ENCODE data around the gene OLIG1. TPM values are rescaled to one million over a fixed set of nuclear protein-coding genes. Genes with fewer than 3 reads are reported as not detected.

The OLIG1 gene
- total and polyA plus RNA-seq, 3 experiments from 2014 or later, result not detected

- peaks cover 28 to 49% (median 36%) of the 10 kb centered on the region in 3 donors for H3K4me1 Mint-ChIP-seq
- H3K4me1 ChIP-seq (ENCODE audit: insufficient read depth, low read length), result peaks cover 33% of the 10 kb centered on the region
- H3K36me3 ChIP-seq (ENCODE audit: insufficient read depth, low read length), result no peaks in the 10 kb centered on the region
- peak overlapping the region; percentile 26 for H3K4me3 ChIP-seq (ENCODE audit: low read length)
- H3K36me3 Mint-ChIP-seq, result no peaks in the 10 kb centered on the region
- DNase-seq, result no peak
- POLR2A ChIA-PET, result no interaction called here
- H3K27ac ChIP-seq (ENCODE audit: low read depth, low read length), result no peak overlapping the region
- no peaks in the 10 kb centered on the region for H3K9me3 ChIP-seq (ENCODE audit: low read length)
- peaks cover 0 to 2% (median 0%) of the 10 kb centered on the region in 5 donors for H3K9me3 Mint-ChIP-seq
- H3K27me3 ChIP-seq (ENCODE audit: insufficient read depth, low read length, poor library complexity, severe bottlenecking), result peaks cover 64% of the 10 kb centered on the region
- peaks cover 67 to 77% of the 10 kb centered on the region in 2 donors for H3K27me3 Mint-ChIP-seq
- CTCF ChIA-PET, result no interaction called here
- H3K27ac Mint-ChIP-seq, result peak overlapping the region in 2 of 8 donors; percentile 20 to 73
- H3K4me3 Mint-ChIP-seq, result peak overlapping the region; percentile 42 to 82 (median 70)
These were observed 41.1 kb upstream of the OLIG1 start for GRCh38 chr21:33028773-33029384.

GRCh38 chr21:33029385-33029921, 40.5 kb upstream of the OLIG1 start:
- H3K27me3 Mint-ChIP-seq, result peaks cover 64 to 77% of the 10 kb centered on the region in 2 donors
- H3K27ac Mint-ChIP-seq, result no peak overlapping the region
- H3K4me3 Mint-ChIP-seq, result peak overlapping the region; percentile 42 to 82 (median 68)
- CTCF ChIA-PET, result no interaction called here
- H3K9me3 Mint-ChIP-seq, result peaks cover 0 to 4% (median 0%) of the 10 kb centered on the region in 5 donors
- Histone ChIP-seq H3K4me3 (ENCODE audit: low read length) (peak overlapping the region; percentile 26), H3K27ac (ENCODE audit: low read depth, low read length) (no peak overlapping the region), H3K36me3 (ENCODE audit: insufficient read depth, low read length) (no peaks in the 10 kb centered on the region), H3K27me3 (ENCODE audit: insufficient read depth, low read length, poor library complexity, severe bottlenecking) (peaks cover 58% of the 10 kb centered on the region), H3K4me1 (ENCODE audit: insufficient read depth, low read length) (peaks cover 33% of the 10 kb centered on the region), H3K9me3 (ENCODE audit: low read length) (no peaks in the 10 kb centered on the region)
- POLR2A ChIA-PET, result no interaction called here
- no peak for DNase-seq
- no peaks in the 10 kb centered on the region for H3K36me3 Mint-ChIP-seq
- H3K4me1 Mint-ChIP-seq, result peaks cover 23 to 44% (median 30%) of the 10 kb centered on the region in 3 donors

GRCh38 chr21:33029975-33030461, 39.9 kb upstream of the OLIG1 start:
- Mint-ChIP-seq H3K27ac (no peak overlapping the region), H3K4me3 (peak overlapping the region in 1 of 7 donors; percentile 23), H3K9me3 (peaks cover 0 to 4% (median 0%) of the 10 kb centered on the region in 5 donors), H3K27me3 (peaks cover 60 to 75% of the 10 kb centered on the region in 2 donors), H3K4me1 (peaks cover 23 to 38% (median 28%) of the 10 kb centered on the region in 3 donors), H3K36me3 (no peaks in the 10 kb centered on the region)
- CTCF ChIA-PET, result no interaction called here
- Histone ChIP-seq H3K27ac (ENCODE audit: low read depth, low read length) (no peak overlapping the region), H3K9me3 (ENCODE audit: low read length) (no peaks in the 10 kb centered on the region), H3K27me3 (ENCODE audit: insufficient read depth, low read length, poor library complexity, severe bottlenecking) (peaks cover 53% of the 10 kb centered on the region), H3K36me3 (ENCODE audit: insufficient read depth, low read length) (no peaks in the 10 kb centered on the region), H3K4me3 (ENCODE audit: low read length) (no peak overlapping the region), H3K4me1 (ENCODE audit: insufficient read depth, low read length) (peaks cover 33% of the 10 kb centered on the region)
- POLR2A ChIA-PET, result no interaction called here
- no peak for DNase-seq

GRCh38 chr21:33030633-33031032, 39.3 kb upstream of the OLIG1 start:
- DNase-seq, result no peak
- peaks cover 47% of the 10 kb centered on the region for H3K27me3 ChIP-seq (ENCODE audit: insufficient read depth, low read length, poor library complexity, severe bottlenecking)
- no peak overlapping the region for H3K4me3 ChIP-seq (ENCODE audit: low read length)
- no peaks in the 10 kb centered on the region for H3K36me3 Mint-ChIP-seq
- H3K4me1 Mint-ChIP-seq, result peaks cover 23 to 35% (median 28%) of the 10 kb centered on the region in 3 donors
- H3K27ac Mint-ChIP-seq, result no peak overlapping the region
- H3K4me1 ChIP-seq (ENCODE audit: insufficient read depth, low read length), result peaks cover 33% of the 10 kb centered on the region
- no peak overlapping the region for H3K4me3 Mint-ChIP-seq
- ChIA-PET CTCF (no interaction called here), POLR2A (no interaction called here)
- no peaks in the 10 kb centered on the region for H3K9me3 ChIP-seq (ENCODE audit: low read length)
- H3K27me3 Mint-ChIP-seq, result peaks cover 57 to 71% of the 10 kb centered on the region in 2 donors
- H3K36me3 ChIP-seq (ENCODE audit: insufficient read depth, low read length), result no peaks in the 10 kb centered on the region
- H3K9me3 Mint-ChIP-seq, result peaks cover 0 to 4% (median 0%) of the 10 kb centered on the region in 5 donors
- H3K27ac ChIP-seq (ENCODE audit: low read depth, low read length), result no peak overlapping the region

GRCh38 chr21:33031152-33031911, 38.6 kb upstream of the OLIG1 start:
- ChIA-PET POLR2A (no interaction called here), CTCF (no interaction called here)
- Histone ChIP-seq H3K36me3 (ENCODE audit: insufficient read depth, low read length) (no peaks in the 10 kb centered on the region), H3K4me1 (ENCODE audit: insufficient read depth, low read length) (peaks cover 30% of the 10 kb centered on the region), H3K9me3 (ENCODE audit: low read length) (no peaks in the 10 kb centered on the region), H3K27me3 (ENCODE audit: insufficient read depth, low read length, poor library complexity, severe bottlenecking) (peaks cover 41% of the 10 kb centered on the region), H3K4me3 (ENCODE audit: low read length) (no peak overlapping the region), H3K27ac (ENCODE audit: low read depth, low read length) (no peak overlapping the region)
- DNase-seq, result no peak
- H3K9me3 Mint-ChIP-seq, result peaks cover 0 to 2% (median 0%) of the 10 kb centered on the region in 5 donors
- H3K27ac Mint-ChIP-seq, result no peak overlapping the region
- peaks cover 51 to 65% of the 10 kb centered on the region in 2 donors for H3K27me3 Mint-ChIP-seq
- H3K4me3 Mint-ChIP-seq, result no peak overlapping the region
- H3K36me3 Mint-ChIP-seq, result no peaks in the 10 kb centered on the region
- H3K4me1 Mint-ChIP-seq, result peaks cover 19 to 31% (median 24%) of the 10 kb centered on the region in 3 donors

GRCh38 chr21:33032434-33033047, 37.4 kb upstream of the OLIG1 start:
- CTCF ChIA-PET, result no interaction called here
- Mint-ChIP-seq H3K27me3 (peaks cover 43 to 63% of the 10 kb centered on the region in 2 donors), H3K4me3 (no peak overlapping the region)

GRCh38 chr21:33033094-33033951, 36.6 kb upstream of the OLIG1 start:
- Histone ChIP-seq H3K27ac (ENCODE audit: low read depth, low read length) (no peak overlapping the region), H3K4me1 (ENCODE audit: insufficient read depth, low read length) (peaks cover 19% of the 10 kb centered on the region), H3K36me3 (ENCODE audit: insufficient read depth, low read length) (no peaks in the 10 kb centered on the region), H3K4me3 (ENCODE audit: low read length) (no peak overlapping the region), H3K9me3 (ENCODE audit: low read length) (no peaks in the 10 kb centered on the region), H3K27me3 (ENCODE audit: insufficient read depth, low read length, poor library complexity, severe bottlenecking) (peaks cover 26% of the 10 kb centered on the region)
- peaks cover 24 to 29% (median 28%) of the 10 kb centered on the region in 3 donors for H3K4me1 Mint-ChIP-seq
- H3K4me3 Mint-ChIP-seq, result no peak overlapping the region
- POLR2A ChIA-PET, result no interaction called here
- no peaks in the 10 kb centered on the region for H3K36me3 Mint-ChIP-seq
- CTCF ChIA-PET, result no interaction called here
- H3K27me3 Mint-ChIP-seq, result peaks cover 41 to 59% of the 10 kb centered on the region in 2 donors
- H3K9me3 Mint-ChIP-seq, result peaks cover 0 to 2% (median 0%) of the 10 kb centered on the region in 5 donors
- DNase-seq, result no peak
- no peak overlapping the region for H3K27ac Mint-ChIP-seq

More at GRCh38 chr21:33032434-33033047, 37.4 kb upstream of the OLIG1 start:
- peak overlapping the region in 1 of 8 donors; percentile 16 for H3K27ac Mint-ChIP-seq
- Histone ChIP-seq H3K4me3 (ENCODE audit: low read length) (no peak overlapping the region), H3K36me3 (ENCODE audit: insufficient read depth, low read length) (no peaks in the 10 kb centered on the region), H3K27ac (ENCODE audit: low read depth, low read length) (no peak overlapping the region), H3K9me3 (ENCODE audit: low read length) (no peaks in the 10 kb centered on the region), H3K4me1 (ENCODE audit: insufficient read depth, low read length) (peaks cover 26% of the 10 kb centered on the region), H3K27me3 (ENCODE audit: insufficient read depth, low read length, poor library complexity, severe bottlenecking) (peaks cover 32% of the 10 kb centered on the region)
- no peaks in the 10 kb centered on the region for H3K36me3 Mint-ChIP-seq
- POLR2A ChIA-PET, result interaction anchor here (0.6 kb wide), 1 partner anchor 177 kb away, joined by 3 read pairs; no protein-coding TSS in a partner anchor
- peaks cover 0 to 2% (median 0%) of the 10 kb centered on the region in 5 donors for H3K9me3 Mint-ChIP-seq
- H3K4me1 Mint-ChIP-seq, result peaks cover 26 to 31% (median 31%) of the 10 kb centered on the region in 3 donors
- DNase-seq, result no peak
